Measurements from ENCODE around the gene NPAS3. TPM values are rescaled to one million over a fixed set of nuclear protein-coding genes. Genes with fewer than 3 reads are reported as not detected.

The NPAS3 gene
- total RNA-seq, 2 experiments from 2014 or later = not detected

- POLR2A ChIA-PET = no interaction called here
- DNase-seq (ENCODE audit: low spot score) = no peak
- no peak overlapping the region for H2AFZ ChIP-seq (ENCODE audit: low read length)
Observed at GRCh38 chr14:33505963-33506329, 567.3 kb downstream of the NPAS3 start.

GRCh38 chr14:33508126-33509062 lies 569.7 kb downstream of the NPAS3 start:
- ChIA-PET CTCF (ENCODE audit: unreplicated experiment) (no interaction called here), POLR2A (no interaction called here)
- H4K20me1 ChIP-seq (ENCODE audit: insufficient read depth, low read length) = no peaks in the 10 kb centered on the region
- no peaks in the 10 kb centered on the region for H3K9me2 ChIP-seq (ENCODE audit: insufficient read depth, low read length)
- no peaks in the 10 kb centered on the region for H3K36me3 ChIP-seq (ENCODE audit: insufficient read depth, low read length)
- no peak overlapping the region for H3K4me3 ChIP-seq (ENCODE audit: low read depth, low read length, poor library complexity, severe bottlenecking)
- no TSS peak for BruUV-seq (replicated peaks)
- intact Hi-C loops (cut with micrococcal nuclease; ENCODE audit: unreplicated experiment) = no loop called here
- no peak for DNase-seq (ENCODE audit: low spot score)
- no peak overlapping the region for H2AFZ ChIP-seq (ENCODE audit: low read length)
- no peak for TF ChIP-seq CTCF (conservative IDR thresholded peaks at IDR 0.05; ENCODE audit: low read length)
- no peak for TF ChIP-seq EZH2phosphoT487 (IDR thresholded peaks at IDR 0.05; ENCODE audit: borderline replicate concordance, low read depth, low read length)
- H3K79me2 ChIP-seq (ENCODE audit: insufficient read depth, low read depth, low read length) = no peaks in the 10 kb centered on the region
- no peaks in the 10 kb centered on the region for H3K9me3 ChIP-seq (ENCODE audit: low read length)
- H3K27ac ChIP-seq (ENCODE audit: low read depth, low read length, poor library complexity, severe bottlenecking) = no peak overlapping the region
- no peaks in the 10 kb centered on the region for H3K4me1 ChIP-seq (ENCODE audit: insufficient read depth, low read length, poor library complexity, severe bottlenecking)
- H3K4me2 ChIP-seq (ENCODE audit: low read length) = no peak overlapping the region

More at GRCh38 chr14:33505963-33506329, 567.3 kb downstream of the NPAS3 start:
- no peaks in the 10 kb centered on the region for H3K79me2 ChIP-seq (ENCODE audit: insufficient read depth, low read depth, low read length)
- intact Hi-C loops (cut with micrococcal nuclease; ENCODE audit: unreplicated experiment) = no loop called here
- no peak overlapping the region for H3K4me2 ChIP-seq (ENCODE audit: low read length)
- no peak overlapping the region for H3K27ac ChIP-seq (ENCODE audit: low read depth, low read length, poor library complexity, severe bottlenecking)
- CTCF ChIA-PET (ENCODE audit: unreplicated experiment) = no interaction called here
- no peaks in the 10 kb centered on the region for H4K20me1 ChIP-seq (ENCODE audit: insufficient read depth, low read length)
- TF ChIP-seq EZH2phosphoT487 (IDR thresholded peaks at IDR 0.05; ENCODE audit: borderline replicate concordance, low read depth, low read length) = no peak
- no peak for TF ChIP-seq CTCF (conservative IDR thresholded peaks at IDR 0.05; ENCODE audit: low read length)
- H3K9me2 ChIP-seq (ENCODE audit: insufficient read depth, low read length) = no peaks in the 10 kb centered on the region
- no peaks in the 10 kb centered on the region for H3K36me3 ChIP-seq (ENCODE audit: insufficient read depth, low read length)
- no peaks in the 10 kb centered on the region for H3K4me1 ChIP-seq (ENCODE audit: insufficient read depth, low read length, poor library complexity, severe bottlenecking)
- no peak overlapping the region for H3K4me3 ChIP-seq (ENCODE audit: low read depth, low read length, poor library complexity, severe bottlenecking)
- no TSS peak for BruUV-seq (replicated peaks)
- no peaks in the 10 kb centered on the region for H3K9me3 ChIP-seq (ENCODE audit: low read length)

- Histone ChIP-seq H3K4me3 (ENCODE audit: low read depth, low read length, poor library complexity, severe bottlenecking) (no peak overlapping the region), H3K79me2 (ENCODE audit: insufficient read depth, low read depth, low read length) (no peaks in the 10 kb centered on the region), H3K4me1 (ENCODE audit: insufficient read depth, low read length, poor library complexity, severe bottlenecking) (no peaks in the 10 kb centered on the region), H3K27ac (ENCODE audit: low read depth, low read length, poor library complexity, severe bottlenecking) (no peak overlapping the region), H3K36me3 (ENCODE audit: insufficient read depth, low read length) (no peaks in the 10 kb centered on the region), H3K4me2 (ENCODE audit: low read length) (no peak overlapping the region), H3K9me3 (ENCODE audit: low read length) (no peaks in the 10 kb centered on the region), H3K9me2 (ENCODE audit: insufficient read depth, low read length) (no peaks in the 10 kb centered on the region), H2AFZ (ENCODE audit: low read length) (no peak overlapping the region), H4K20me1 (ENCODE audit: insufficient read depth, low read length) (no peaks in the 10 kb centered on the region)
- ChIA-PET POLR2A (no interaction called here), CTCF (ENCODE audit: unreplicated experiment) (no interaction called here)
- DNase-seq (ENCODE audit: low spot score) = no peak
- no TSS peak for BruUV-seq (replicated peaks)
- no peak for TF ChIP-seq EZH2phosphoT487 (IDR thresholded peaks at IDR 0.05; ENCODE audit: borderline replicate concordance, low read depth, low read length)
- TF ChIP-seq CTCF (conservative IDR thresholded peaks at IDR 0.05; ENCODE audit: low read length) = no peak
- intact Hi-C loops (cut with micrococcal nuclease; ENCODE audit: unreplicated experiment) = no loop called here
Observed at GRCh38 chr14:33509454-33509853, 570.8 kb downstream of the NPAS3 start.
